Measurements from ENCODE around the gene EXOC3.

GRCh38 chr5:497871-498509 lies 55.0 kb downstream of the EXOC3 start:
- TF ChIP-seq ZFX (IDR thresholded peaks at IDR 0.05) (no peak), CTCF (conservative IDR thresholded peaks at IDR 0.05) (no peak)
